ENCODE measurements around the gene TRPM6.

TRPM6 gene

DNA sequence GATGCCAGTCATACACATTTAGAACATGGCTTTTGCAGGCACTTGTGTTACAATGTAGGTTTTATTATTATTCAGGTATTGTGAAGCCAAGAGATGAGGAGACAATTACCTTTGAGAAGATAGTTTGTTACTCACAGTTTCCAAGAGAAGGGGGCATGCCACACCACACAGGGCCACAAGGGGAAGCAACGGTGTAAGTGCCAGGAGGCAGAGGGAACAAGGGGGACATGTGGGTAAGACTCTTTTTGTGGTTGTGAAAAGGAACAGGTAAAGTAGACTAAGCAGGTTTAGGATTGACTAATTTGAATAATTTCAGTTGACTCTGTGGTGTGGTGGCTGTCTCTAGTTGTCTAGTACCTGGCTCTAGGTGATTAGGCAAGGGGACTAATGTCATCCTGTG is 191.2 kb downstream of the TRPM6 start:
- DNase-seq, result peak; percentile 13

DNA sequence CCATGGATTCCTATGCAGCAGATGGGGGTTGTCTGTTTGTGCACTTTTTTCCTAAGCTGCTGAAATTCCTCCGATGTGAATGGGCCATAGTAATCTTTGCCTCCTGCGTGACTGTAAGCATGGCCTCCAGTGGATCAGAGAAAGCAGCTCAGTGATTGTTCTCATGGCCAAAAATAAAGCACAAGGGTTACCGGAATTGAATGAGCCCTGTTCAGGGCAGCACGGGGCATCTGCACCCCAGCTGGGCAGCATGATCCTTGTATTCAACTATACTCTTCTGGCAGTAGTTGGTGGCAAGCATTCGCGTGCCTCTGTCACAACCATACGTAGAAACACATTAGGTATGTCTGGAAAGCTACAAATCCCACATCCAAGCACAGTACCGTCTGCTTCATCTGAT is 196.7 kb downstream of the TRPM6 start:
- DNase-seq, result no peak

DNA sequence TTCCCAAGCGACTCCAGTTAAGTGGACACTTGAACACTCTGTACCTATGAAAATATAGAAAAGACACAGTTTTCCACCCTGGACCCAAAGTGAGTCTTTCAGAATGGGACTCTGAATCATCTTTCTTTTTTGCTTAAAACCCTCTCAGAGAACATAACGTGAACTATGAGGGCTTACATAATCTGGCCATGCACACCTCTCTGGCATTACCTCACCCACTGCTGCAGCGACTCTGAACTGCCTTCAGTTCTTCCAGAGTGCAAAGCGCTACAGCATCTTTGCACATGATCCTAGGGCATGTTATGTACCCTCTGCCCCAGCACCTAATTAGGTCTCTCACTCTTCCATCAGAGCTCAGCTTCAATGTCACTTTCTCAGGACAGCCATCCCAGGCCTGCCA is 204.4 kb downstream of the TRPM6 start:
- no peak for DNase-seq

DNA sequence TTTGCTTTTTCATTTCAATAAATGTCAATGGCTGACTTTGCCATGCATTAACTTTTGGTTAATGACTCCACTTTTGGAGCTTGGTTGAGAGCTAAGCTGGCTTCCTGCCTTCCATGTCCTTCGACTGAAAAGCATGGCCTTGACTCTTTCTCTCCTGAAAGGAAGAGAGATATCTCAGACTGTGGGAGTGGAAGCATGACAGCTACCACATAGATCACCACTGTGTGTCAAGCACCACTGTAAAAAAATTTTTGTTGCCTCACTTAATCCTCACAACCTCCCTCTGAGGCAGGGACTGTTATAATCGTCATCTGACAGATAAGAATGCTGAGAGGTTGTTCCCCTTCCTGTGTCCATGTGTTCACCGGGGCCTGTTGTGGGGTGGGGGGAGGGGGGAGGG is 205.8 kb downstream of the TRPM6 start:
- no peak for DNase-seq

DNA sequence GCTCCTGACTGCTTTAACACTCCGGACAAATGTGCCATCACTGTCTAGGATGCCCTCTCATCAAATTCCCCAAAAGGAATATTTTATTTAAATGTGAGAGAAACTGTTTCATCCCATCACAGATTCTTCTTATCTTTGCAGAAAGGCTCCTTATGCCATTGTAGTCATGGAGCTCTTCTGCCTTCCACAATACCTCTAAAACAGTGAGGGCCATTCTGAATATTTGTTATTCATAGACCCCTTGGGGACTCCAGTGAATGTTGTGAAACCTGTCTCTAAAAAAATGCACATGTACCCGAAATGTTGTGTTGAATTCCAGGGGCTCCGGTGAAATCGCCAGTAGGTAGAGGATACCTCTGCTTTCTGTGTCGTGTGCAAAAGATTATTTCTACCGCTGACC is 213.6 kb downstream of the TRPM6 start:
- DNase-seq, result no peak

All from DMS53 (cell line).